ENCODE measurements around the gene SEMA6A.

DNA sequence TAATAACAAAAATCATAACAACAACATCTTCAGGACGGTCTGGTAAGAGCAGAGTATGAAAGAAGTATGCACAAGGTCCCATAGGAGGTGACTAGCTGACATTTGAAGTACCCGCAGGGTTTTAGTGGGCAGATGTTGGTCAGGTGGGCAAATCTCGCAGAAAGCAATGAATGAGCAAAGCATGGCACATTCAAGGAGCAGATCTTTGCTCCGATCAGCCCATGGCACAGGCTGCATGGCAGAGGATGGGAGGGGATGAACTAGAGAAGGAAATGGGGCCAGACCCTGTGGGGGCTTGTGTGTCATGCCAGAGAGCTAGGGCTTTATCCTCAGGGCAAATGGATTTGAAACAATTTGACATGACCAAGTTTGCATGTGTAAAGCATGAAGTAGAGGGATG, 90.0 kb downstream of the SEMA6A start:
- TF ChIP-seq POLR2A (IDR thresholded peaks at IDR 0.05; ENCODE audit: low read length) (no peak), GATA1 (IDR thresholded peaks at IDR 0.05; ENCODE audit: low read depth, low read length) (no peak)
